IMR-90 (cell line): ENCODE data around the gene RALA.

Experiments
- CEBPB ChIP-seq: IDR thresholded peaks from 2 replicates; pipeline ENCODE4 v1.6.1; 2012; ENCODE audit warnings: low read depth, low read length, improper control_type of control experiment
- CHD1 ChIP-seq: IDR thresholded peaks from 2 replicates; pipeline ENCODE4 v1.6.1; 2012; ENCODE audit warnings: low read depth, low read length, improper control_type of control experiment
- CTCF ChIP-seq: conservative IDR thresholded peaks from 2 replicates; pipeline ENCODE4 v1.5.1; 2012; ENCODE audit warnings: mild to moderate bottlenecking, low read depth, low read length, improper control_type of control experiment
- ELK1 ChIP-seq: fragments of 150-350 bp; IDR thresholded peaks from 2 replicates; pipeline ENCODE4 v1.6.1; 2016; ENCODE audit warnings: low read depth, mild to moderate bottlenecking, low read length, moderate library complexity, borderline replicate concordance
- MAFK ChIP-seq: IDR thresholded peaks from 2 replicates; pipeline ENCODE4 v1.6.1; 2012; ENCODE audit warnings: low read depth, low read length, improper control_type of control experiment
- MAZ ChIP-seq: IDR thresholded peaks from 2 replicates; pipeline ENCODE4 v1.6.1; 2012; ENCODE audit warnings: low read depth, mild to moderate bottlenecking, low read length, improper control_type of control experiment, moderate library complexity, borderline replicate concordance
- MXI1 ChIP-seq: IDR thresholded peaks from 2 replicates; pipeline ENCODE4 v1.6.1; 2012; ENCODE audit warnings: low read depth, mild to moderate bottlenecking, low read length, moderate library complexity, borderline replicate concordance
- POLR2A ChIP-seq: IDR thresholded peaks from 2 replicates; pipeline ENCODE4 v1.6.1; 2012; ENCODE audit warnings: mild to moderate bottlenecking, low read depth, low read length
- RAD21 ChIP-seq: IDR thresholded peaks from 2 replicates; pipeline ENCODE4 v1.6.1; 2012; ENCODE audit warnings: low read length, improper control_type of control experiment
- RCOR1 ChIP-seq: IDR thresholded peaks from 2 replicates; pipeline ENCODE4 v1.6.1; 2012; ENCODE audit warnings: mild to moderate bottlenecking, low read length, improper control_type of control experiment; ENCODE audit not compliant: insufficient replicate concordance
- RFX5 ChIP-seq: IDR thresholded peaks from 2 replicates; pipeline ENCODE4 v1.8.0; 2012; ENCODE audit warnings: low read depth, mild to moderate bottlenecking, low read length, moderate library complexity
- SMC3 ChIP-seq: fragments of 150-350 bp; IDR thresholded peaks from 2 replicates; pipeline ENCODE4 v1.6.1; 2016; ENCODE audit warnings: low read depth, mild to moderate bottlenecking, antibody characterized with exemption, low read length, moderate library complexity
- USF2 ChIP-seq: fragments of 150-350 bp; IDR thresholded peaks from 2 replicates; pipeline ENCODE4 v1.6.1; 2017; ENCODE audit warnings: mild to moderate bottlenecking, antibody characterized with exemption, low read length, low read depth

- TF ChIP-seq CTCF (no peak), RFX5 (no peak), RAD21 (no peak), MAFK (no peak), POLR2A (no peak), MXI1 (no peak), SMC3 (no peak), ELK1 (no peak), CHD1 (no peak), USF2 (no peak), MAZ (no peak), RCOR1 (no peak), CEBPB (no peak)
Observed at GRCh38 chr7:39702133-39702532, 78.8 kb downstream of the RALA start.
